DMS53 treated with DMSO at 0.1 percent for 48 hours (cell line): ENCODE measurements around the gene ZNF491.
"Not testable (repeated sequence)": the region's sequence is repeated elsewhere in the genome, so short reads cannot be mapped to it uniquely, and the experiment has no call there.

Experiments used
- DNase-seq: peaks from one replicate; lab custom pipeline; 2025; ENCODE audit not compliant: unreplicated experiment; lab: John Stamatoyannopoulos, UW

ZNF491 gene

DNA sequence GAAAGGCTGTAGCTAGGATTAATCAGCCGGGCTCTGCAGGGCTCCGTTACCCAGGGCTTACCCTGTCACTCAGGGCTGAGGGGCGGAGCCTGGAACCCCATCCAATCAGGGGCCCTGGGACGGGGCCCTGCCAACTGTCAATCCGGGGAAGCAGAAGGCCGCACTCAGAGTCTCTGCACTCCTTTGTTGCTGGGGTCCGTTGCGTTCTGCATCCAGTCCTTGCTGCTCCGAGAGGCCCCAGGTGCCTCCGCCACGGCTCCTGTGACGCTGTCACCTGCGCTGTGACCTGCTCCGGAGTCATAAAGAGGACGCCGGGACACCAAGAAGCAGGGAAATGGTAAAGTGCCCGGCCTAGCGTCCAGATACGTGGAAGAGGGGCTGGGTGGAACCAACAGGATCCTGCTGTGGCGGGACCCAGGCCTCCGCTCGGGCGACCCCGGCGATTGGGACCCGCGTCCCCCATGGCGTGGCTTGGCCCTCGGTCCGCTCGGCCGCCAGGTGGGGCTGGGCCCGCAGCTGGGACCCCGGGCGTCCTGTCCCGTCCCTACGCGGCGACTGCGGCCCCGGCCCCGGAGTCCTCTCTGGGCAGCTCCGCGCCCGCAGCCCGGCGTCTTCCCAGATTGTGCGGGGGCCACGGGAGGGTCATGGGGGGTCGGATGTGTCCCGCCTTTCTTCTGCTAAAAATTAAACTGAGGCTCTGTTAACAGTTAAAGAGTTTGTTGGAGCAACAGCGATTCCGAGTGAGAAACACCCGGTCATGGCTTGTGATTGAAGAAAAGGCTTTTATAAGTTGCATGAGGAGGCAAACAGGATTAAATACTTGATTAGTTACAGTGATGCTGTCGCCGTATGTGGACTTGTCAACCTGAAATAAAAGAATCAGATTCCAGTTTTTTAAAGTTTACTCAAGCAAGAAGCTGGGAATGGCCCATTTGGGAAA is at the start of gene ZNF491:
Gene ZNF491 (plus strand): TSS at position 133 of the 940 bp plus-strand sequence. CDS start 7,431 bp downstream, outside the sequence.
- DNase-seq: peak; percentile 79

DNA sequence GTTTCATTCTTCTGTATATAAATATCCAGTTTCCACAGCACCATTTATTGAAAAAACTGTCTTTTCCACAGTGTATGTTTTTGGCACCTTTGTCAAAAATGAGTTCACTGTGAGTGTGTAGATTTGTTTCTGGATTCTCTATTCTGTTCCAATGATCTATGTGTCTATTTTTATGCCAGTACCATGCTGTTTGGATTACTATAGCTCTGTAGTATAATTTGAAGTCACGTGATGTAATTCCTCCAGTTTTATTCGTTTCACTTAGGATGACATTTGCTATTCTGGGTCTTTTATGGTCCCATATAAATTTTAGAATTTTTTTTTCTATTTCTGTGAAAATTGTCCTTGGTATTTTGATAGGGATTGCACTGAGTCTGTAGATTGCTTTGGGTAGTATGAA is 48.6 kb upstream of the ZNF491 start:
- no peak for DNase-seq

DNA sequence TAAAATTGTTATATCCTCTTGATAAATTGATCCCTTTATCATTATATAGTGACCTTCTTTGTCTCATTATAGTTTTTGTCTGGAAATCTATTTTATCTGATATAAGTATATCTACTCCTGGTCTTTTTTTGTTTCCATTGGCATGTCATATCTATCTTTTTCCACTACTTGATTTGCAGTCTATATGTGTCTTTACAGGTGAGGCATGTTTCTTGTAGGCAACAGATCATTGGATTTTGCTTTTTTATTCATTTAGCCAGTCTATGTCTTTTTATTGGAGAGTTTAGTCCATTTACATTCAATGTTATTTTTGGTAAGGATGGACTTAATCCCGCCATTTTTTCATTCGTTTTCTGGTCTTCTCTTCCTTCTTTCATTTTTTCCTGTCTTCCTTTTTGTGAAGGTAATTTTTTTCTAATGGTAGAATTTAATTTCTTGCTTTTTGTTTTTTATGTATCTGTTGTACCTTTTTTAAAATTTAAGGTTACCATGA is 46.0 kb upstream of the ZNF491 start:
- DNase-seq: no peak

DNA sequence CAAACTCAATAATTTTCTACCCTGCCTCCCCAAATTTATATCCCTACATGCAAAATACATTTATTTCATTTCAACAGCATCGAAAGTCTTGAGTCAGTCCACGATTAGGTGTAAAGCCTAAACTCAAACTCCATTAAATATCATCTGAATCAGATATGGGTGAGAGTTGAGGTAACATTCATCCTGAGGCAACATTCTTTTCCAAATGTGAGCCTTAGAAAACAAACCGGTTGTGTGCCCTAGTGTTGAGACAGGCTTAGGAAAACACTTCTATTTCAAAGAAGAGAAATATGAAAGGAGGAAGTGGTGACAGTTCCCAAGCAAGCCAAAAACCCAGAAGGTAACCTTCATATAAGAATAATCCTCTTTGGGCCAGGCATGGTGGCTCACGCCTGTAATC is 43.7 kb upstream of the ZNF491 start:
- no peak for DNase-seq

DNA sequence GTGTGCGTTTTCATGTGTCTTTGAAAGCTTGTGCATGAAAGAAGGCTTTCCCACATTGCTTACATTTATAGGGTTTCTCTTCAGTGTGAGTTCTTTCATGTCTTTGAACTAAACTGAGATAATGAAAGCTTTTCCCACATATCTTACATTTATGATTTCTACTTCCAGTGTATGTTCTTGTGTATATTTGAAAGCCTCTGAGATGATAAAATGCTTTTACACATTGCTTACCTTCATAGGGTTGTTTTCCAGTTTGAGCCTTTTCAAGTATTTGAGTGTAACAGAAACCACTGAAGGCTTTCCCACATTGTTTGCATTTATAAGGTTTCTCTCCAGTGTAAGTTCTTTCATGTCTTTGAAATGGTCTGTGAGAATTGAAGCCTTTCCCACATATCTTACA is 41.4 kb upstream of the ZNF491 start:
- no peak for DNase-seq

DNA sequence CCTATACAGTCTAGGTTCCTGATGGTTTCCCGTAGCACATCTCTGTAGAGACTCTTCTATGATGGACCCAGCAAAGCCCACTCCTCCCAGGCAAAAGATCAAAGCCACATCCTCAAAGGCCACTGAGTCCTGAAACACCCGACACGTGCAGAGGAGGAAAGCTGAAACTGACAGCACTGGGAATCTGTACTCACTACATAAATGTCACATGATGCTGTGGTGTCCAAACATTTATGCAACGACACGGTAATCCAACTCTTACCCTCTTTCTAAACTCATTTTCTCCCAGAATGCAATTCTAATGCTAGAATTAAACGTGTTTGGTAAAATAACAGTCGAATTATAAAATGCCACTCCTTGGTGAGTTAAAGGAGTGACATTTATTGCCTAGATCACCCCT is 38.5 kb upstream of the ZNF491 start:
- no peak for DNase-seq

DNA sequence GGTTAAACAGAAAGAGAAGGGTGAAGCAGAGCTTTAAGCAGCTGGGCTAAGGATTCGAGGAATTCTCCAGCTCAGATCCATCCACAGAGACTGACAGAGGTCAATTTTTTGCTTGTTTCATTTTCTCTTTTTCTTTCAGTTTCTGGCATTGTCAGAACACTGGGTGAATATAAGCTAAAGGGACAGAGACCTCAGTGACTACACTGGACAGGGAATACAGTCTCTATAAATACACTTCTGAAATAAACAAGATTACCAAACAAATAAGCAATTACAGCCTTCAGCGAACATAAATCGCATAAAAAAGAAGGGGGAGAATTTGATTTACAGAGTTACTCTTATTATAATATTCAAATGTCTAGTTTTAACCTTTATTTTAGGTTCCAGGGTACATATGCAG is 35.2 kb upstream of the ZNF491 start:
- DNase-seq: no peak

DNA sequence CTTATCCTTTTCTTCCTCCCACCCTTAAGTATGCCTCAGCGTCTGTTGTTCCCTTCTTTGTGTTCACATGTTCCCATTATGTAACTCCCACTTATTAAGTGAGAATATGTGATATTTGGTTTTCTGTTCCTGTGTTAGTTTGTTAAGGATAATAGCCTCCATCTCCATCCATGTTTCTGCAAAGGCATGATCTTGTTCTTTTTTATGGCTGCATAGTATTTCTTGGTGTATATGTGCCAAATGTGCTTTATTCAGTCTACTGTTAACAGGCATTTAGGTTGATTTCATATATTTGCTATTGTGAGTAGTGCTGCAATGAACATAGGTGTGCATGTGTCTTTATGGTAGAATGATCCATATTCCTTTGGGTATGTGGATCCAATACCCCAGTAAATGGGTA is 34.7 kb upstream of the ZNF491 start:
- DNase-seq: no peak

DNA sequence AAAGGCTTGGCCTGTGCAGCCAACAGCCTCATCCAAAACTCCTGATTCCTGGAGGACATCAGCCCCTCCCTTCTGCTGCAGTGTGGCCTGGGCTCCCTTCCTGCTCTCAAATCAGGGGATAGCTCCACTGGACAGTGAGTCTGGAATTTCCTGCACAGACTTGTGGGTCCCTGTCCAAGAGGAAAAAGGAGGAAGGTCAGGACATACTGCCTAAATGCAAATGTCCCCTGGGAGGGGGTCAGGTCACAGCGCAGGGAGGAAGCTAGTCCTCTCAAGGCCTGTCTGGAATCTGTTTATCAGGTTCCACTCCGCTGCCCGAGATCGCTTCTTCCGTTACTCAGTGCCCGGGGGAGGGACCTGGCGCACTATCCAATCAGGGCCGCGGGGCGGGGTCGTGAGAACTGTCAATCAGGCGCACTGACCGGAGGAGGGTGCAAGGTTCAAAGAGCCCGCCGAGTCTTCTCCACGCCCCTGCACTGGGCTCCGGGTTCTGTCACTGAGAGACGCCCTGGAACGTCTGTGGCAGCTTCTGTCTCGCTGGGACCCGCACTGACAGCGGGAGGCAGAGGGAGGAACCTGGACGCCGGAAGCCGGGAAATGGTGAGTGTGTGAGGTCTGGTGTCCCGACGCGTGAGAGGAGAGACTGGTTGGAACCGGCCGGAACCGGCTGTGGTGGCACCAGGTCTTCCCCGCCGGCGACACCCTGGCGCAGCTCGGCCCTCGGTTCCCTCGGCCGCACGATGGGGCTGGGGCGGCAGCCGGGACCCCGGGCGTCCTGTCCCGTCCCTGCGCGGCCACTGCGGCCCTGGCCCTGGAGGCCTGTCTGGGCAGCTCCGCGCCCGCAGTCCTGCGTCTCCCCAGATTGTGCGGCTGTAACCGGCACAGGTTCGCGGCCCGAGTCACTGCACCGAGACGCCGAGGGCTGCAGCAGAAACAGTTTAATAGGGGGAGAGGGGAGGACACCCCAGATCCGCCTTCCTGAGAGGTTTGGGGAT is 31.4 kb upstream of the ZNF491 start, which contains the start of gene ZNF441:
Gene ZNF441 (plus strand): TSS at position 404 of the 995 bp plus-strand sequence. CDS start 194 bp downstream, at position 598.
- DNase-seq: peak; percentile 88

DNA sequence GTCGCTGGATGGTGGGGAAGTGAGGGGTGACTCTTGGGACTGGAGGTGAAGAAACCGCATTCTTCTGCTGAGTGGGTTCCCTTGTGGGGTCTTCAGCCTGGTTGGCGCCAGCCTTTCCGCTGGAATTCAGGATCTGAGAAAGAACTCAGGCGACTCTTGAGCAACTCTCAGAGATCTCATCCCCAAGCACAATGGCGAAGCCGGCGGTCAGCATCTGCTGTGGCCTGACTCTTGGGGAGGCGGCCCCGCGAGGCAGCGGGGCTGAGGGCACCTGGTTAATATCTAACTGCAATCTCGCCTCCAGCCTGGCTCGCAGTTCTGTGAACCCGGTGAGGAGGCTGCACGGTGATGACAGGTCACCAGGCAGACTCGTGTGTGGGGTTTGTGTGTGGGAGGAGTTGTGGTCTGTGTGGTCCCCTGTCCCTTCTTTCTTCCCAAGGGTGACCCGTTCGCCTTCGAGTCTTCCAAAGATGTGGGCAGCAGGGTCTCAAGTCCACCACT is 30.6 kb upstream of the ZNF491 start:
- peak; percentile 41 for DNase-seq

DNA sequence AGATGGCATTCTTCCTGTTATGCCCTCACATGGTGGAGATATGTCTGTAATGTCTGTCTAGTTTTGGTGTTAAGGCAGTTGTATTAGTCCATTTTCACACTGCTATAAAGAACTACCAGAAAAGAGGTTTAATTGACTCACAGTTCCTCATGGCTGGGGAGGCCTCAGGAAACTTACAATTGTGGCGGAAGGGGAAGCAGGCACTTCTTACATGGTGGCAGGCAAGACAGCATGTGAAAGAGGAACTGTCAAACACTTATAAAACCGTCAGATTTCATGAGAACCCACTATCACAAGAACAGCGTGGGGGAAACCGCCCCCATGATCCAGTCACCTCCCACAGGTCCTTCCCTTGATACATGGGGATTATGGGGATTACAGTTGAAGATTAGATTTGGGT is 28.3 kb upstream of the ZNF491 start:
- no peak for DNase-seq

DNA sequence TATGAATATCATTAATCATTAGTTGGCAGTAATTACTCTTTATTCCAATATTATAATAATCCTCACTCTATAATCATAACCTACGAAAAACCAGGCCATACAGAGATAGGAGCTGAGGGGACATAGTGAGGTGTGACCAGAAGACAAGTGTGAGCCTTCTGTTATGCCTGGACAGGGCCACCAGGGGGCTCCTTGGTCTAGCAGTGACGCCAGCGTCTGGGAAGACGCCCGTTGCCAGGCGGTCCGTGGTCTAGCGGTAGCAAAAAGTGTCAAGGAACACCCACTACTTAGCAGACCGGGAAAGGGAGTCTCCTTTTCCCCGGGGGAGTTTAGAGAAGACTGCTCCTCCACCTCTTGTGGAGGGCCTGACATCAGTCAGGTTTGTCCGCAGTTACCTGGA is 26.8 kb upstream of the ZNF491 start:
- not testable (repeated sequence) for DNase-seq

DNA sequence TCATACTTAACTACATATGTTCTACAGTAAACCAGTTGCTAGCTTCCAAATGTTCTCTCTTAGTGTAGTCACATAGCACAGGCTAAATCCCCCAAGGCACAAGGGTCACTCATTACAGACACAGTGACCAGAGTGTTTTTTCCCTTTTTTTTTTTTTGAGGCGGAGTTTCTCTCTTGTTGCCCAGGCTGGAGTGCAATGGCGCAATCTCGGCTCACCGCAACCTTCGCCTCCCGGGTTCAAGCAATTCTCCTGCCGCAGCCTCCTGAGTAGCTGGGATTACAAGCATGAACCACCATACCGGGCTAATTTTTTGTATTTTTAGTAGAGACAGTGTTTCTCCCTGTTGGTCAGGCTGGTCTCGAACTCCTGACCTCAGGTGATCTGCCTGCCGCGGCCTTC is 21.7 kb upstream of the ZNF491 start:
- DNase-seq: not testable (repeated sequence)

DNA sequence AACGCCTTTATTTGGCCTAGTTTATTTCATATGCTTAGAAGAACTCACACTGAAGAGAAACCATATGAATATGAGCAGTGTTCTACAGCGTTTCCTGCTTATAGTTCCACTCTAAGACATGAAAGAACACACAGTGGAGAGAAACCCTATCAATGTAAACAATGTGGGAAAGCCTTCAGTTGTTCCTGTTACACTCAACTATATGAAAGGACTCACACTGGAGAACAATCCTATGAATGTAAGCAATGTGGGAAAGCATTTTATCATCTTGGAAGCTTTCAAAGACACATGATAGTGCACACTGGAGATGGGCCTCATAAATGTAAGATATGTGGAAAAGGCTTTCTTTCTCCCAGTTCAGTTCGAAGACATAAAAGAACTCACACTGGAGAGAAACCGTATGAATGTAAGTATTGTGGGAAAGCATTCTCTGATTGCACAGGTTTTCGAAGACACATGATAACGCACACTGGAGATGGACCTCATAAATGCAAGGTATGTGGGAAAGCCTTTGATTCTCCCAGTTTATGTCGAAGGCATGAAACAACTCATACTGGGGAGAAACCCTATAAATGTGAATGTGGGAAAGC is 17.8 kb upstream of the ZNF491 start:
- DNase-seq: no peak

DNA sequence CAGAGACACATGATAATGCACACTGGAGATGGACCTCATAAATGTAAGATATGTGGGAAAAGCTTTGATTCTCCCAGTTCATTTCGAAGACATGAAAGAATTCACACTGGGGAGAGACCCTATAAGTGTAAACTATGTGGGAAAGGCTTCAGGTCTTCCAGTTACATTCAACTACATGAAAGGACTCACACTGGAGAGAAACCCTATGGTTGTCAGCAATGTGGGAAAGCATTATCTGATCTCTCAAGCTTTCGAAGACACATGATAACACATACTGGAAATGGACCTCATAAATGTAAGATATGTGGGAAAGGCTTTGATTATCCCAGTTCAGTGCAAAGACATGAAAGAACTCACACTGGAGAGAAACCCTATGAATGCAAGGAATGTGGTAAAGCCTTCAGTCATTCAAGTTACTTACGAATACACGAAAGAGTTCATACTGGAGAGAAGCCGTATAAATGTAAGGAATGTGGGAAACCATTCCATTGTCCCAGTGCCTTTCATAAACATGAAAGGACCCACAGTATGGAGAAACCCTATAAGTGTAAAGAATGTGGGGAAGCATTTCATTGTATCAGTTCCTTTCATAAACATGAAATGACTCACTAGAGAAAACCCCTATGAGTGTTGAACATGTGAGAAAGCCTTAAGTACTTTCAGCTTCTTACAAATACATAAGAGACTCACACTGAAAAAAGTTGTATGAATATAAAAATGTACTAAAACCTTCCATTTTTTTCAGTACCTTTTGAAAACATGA is 16.8 kb upstream of the ZNF491 start:
- DNase-seq: no peak

DNA sequence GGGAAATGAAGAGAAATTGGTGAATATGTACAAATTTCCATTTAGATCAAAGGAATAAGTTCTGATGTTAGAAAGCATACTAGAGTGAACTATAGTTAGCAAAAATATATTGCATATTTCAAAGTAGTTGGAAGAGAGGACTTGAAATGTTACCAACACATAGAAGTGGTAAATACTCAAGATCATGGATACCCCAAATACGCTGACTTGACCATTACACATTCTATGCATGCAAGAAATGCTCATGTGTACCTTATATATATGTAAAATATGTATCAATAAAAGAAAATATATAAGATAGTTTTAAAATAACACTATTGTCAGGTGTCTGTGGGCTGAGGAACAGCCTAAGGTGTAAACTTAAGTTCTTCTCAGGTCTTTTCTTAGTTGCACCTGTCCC is 14.6 kb upstream of the ZNF491 start:
- no peak for DNase-seq

DNA sequence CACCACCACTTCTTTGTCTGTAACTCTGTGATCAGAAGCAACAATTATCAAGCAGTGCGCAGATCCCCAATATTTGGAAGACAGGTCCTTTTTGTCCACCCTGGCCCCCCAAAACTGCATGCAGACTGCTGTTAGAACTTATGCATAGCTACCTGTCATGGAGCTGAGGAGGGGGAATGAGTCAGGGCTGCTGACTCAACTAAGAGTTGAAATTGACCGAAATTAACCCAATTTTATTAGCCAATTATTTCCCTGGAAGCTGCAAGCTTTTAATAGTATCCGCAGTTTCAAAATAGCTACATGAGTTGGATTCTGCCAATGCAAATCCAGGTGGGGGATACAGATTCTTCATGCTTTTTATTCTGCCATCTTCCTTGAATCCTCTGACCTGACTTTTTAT is 14.0 kb upstream of the ZNF491 start:
- DNase-seq: no peak

DNA sequence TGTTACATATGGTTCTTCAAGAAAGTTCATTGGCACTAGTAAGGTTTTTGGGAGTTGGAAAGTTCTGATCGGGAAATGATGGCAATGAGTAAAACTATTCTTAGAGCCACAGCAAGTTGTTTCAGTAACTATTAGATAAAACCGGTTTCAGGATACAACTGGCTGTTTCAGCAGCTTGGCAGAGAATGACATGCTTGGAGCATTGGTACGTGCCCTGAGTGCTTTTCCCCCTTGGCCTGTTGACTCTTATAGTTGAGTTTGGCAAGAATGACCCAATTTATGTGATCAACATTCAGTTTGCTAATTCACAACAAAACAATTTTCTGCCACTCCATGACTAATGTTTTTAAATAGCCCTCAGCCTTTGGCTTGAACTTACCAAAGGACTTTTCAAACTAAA is 10.8 kb upstream of the ZNF491 start:
- DNase-seq: no peak

DNA sequence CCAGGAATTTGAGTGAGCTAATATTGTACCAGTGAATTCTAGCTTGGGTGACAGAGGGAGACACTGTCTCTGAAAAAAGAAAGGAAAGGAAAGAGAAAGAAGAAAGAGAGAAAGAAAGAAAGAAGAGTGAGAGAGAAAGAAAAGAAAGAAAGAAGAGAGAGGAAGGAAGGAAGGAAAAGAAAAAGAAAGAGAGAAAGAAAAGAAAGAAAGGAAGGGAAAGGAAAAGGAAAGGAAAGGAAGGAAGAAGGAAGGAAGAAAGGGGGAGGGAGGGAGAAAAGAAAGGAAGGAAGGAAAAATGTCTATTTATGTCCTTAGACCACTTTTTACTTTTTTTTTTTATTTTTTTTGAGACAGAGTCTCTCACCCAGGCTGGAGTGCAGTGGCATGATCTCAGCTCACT is 5.4 kb upstream of the ZNF491 start:
- no peak for DNase-seq

DNA sequence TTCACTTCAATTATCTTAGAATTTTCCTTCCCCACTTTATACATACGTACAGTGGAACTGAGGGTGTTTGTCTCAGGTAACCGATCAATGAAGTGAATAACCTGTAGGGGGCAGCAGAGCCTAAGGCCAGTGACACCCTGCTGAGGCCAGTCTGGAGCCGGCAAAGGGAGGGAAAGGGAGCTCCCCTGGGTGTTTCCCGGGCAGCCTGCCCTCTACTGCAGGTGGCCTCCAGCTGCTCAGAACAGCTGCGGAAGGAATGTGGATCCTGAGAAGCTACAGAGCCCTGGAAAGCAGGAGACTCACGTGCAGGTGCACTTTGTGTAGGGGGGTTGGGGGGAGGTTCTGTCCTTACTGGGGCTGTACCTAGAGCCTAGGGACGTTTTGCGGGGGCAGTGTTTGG is 832 bp upstream of the ZNF491 start:
- DNase-seq: peak; percentile 88
